ENCODE results near the gene C1GALT1C1.
A peak's percentile ranks its signal among the peaks of the same experiment; 100 is the strongest.

Gene C1GALT1C1

DNA sequence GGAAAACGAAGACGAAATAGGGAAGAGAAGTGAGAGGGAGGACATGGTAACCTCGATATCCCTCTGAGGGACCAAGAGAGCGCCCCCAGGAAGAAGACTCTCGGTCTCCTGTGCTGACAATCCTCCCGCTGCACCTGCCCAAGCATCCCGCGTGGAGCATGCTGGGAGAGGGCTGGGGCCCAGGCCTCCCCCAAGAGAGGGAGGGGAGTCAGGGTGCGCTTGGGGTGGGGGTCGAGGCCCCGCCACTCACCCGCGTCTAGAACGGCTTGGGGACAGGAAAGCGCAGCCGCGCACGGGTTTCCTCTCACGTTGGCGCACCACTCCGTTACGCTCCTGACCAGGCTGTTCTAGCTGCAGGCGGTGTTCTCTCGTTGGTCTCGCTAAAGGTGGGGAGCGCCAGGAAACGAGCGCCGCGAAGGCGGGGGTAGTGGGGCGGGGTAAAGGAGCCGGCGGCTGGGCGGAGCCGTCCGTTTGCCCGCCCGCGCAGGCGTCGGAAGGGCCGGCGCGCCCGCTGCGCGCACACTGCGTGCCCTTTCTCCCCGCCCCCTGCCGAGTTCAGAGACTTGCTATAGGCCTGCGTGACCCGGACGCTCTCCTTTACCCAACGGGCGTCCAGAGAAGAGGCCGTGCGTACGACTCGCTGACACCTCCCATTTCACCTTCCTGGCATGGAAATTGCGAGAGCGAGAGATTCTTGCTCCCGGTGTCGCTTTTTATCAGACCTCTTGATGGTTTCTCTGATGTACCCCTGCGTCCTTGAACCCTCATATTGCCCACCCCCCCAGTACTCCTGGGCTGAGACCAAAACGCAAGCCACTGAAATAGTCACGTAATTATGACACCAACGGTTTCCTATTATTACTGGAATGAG lies at the start of gene C1GALT1C1:
Gene C1GALT1C1 (minus strand): TSS at position 388 of the 871 bp plus-strand sequence. CDS start 2,888 bp downstream, outside the sequence.
- Histone ChIP-seq H3K4me1 (ENCODE audit: control insufficient read depth, low read length) (peaks cover 37% of the 10 kb centered on the region), H3F3A (ENCODE audit: control insufficient read depth, insufficient read depth) (peaks cover 4% of the 10 kb centered on the region), H3K27ac (ENCODE audit: low read depth, low read length) (peak within 1 kb of the TSS; percentile 86), H3K36me3 (ENCODE audit: control insufficient read depth, low read length) (peaks cover 6% of the 10 kb centered on the region; the same call in 1 of the 2 replicates), H3K4me3 (ENCODE audit: low read length) (peak within 1 kb of the TSS; percentile 86), H3K4me2 (ENCODE audit: low read length) (peak within 1 kb of the TSS; percentile 89), H3K9me2 (replicated peaks; ENCODE audit: control insufficient read depth, low read length) (no peaks in the 10 kb centered on the region), H3K79me2 (ENCODE audit: control insufficient read depth, low read length) (peaks cover 32% of the 10 kb centered on the region), H4K20me1 (ENCODE audit: control insufficient read depth, insufficient read depth, low read depth, low read length) (no peaks in the 10 kb centered on the region), H3K9me3 (ENCODE audit: control insufficient read depth, insufficient read depth, low read length) (no peaks in the 10 kb centered on the region), H3K27me3 (ENCODE audit: control insufficient read depth, low read length) (no peaks in the 10 kb centered on the region)
- TF ChIP-seq CTCF (IDR thresholded peaks at IDR 0.05; ENCODE audit: low read depth, low read length, poor library complexity, severe bottlenecking) (no peak), EZH2phosphoT487 (IDR thresholded peaks at IDR 0.05; ENCODE audit: borderline replicate concordance, low read length) (no peak)

DNA sequence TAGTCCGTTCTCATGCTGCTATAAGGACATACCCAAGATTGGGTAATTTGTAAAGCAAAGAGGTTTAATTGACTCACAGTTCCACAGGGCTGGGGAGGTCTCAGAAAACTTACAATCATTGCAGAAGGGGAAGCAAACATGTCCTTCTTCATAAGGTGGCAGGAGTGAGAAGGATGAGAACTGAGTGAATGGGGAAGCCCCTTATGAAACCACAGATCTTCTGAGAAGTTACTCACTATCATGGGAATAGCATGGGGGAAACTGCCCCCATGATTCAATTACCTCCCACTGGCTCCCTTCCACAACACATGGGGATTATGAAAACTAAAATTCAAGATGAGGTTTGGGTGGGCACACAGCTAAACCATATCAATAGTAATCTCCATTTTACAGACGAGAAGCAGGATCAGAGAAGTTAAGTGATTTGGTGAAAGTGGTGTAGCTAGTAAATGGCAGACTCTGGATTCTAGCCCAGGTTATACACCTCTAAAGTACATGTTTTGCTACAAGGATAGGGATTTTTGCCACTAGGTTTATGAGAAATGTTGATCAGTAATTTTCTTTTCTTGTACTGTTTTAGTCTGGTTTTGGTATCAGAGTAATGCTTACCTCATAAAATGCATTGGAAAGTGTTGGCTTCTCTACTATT lies 47.3 kb upstream of the C1GALT1C1 start:
- H3K36me3 ChIP-seq (ENCODE audit: control insufficient read depth, low read length) = no peaks in the 10 kb centered on the region

GRCh38 chrX:120672841-120673530 lies 43.1 kb upstream of the C1GALT1C1 start:
- no peak overlapping the region for H3K27ac ChIP-seq (ENCODE audit: low read depth, low read length)
- H3K79me2 ChIP-seq (ENCODE audit: control insufficient read depth, low read length) = no peaks in the 10 kb centered on the region
- peaks cover 8% of the 10 kb centered on the region for H3K4me1 ChIP-seq (ENCODE audit: control insufficient read depth, low read length)
- H3K27me3 ChIP-seq (ENCODE audit: control insufficient read depth, low read length) = no peaks in the 10 kb centered on the region
- no peaks in the 10 kb centered on the region for H4K20me1 ChIP-seq (ENCODE audit: control insufficient read depth, insufficient read depth, low read depth, low read length)
- no peak for TF ChIP-seq EZH2phosphoT487 (IDR thresholded peaks at IDR 0.05; ENCODE audit: borderline replicate concordance, low read length)
- no peak for TF ChIP-seq CTCF (IDR thresholded peaks at IDR 0.05; ENCODE audit: low read depth, low read length, poor library complexity, severe bottlenecking)
- no peaks in the 10 kb centered on the region for H3K36me3 ChIP-seq (ENCODE audit: control insufficient read depth, low read length)
- H3K9me2 ChIP-seq (replicated peaks; ENCODE audit: control insufficient read depth, low read length) = no peaks in the 10 kb centered on the region
- H3F3A ChIP-seq (ENCODE audit: control insufficient read depth, insufficient read depth) = no peaks in the 10 kb centered on the region
- H3K4me2 ChIP-seq (ENCODE audit: low read length) = no peak overlapping the region
- H3K4me3 ChIP-seq (ENCODE audit: low read length) = no peak overlapping the region
- H3K9me3 ChIP-seq (ENCODE audit: control insufficient read depth, insufficient read depth, low read length) = no peaks in the 10 kb centered on the region

More for the DNA sequence above, 47.3 kb upstream of the C1GALT1C1 start:
- Histone ChIP-seq H3K4me3 (ENCODE audit: low read length) (no peak overlapping the region), H3K79me2 (ENCODE audit: control insufficient read depth, low read length) (no peaks in the 10 kb centered on the region), H3K27ac (ENCODE audit: low read depth, low read length) (no peak overlapping the region), H3K27me3 (ENCODE audit: control insufficient read depth, low read length) (no peaks in the 10 kb centered on the region), H3K4me2 (ENCODE audit: low read length) (no peak overlapping the region), H3K9me3 (ENCODE audit: control insufficient read depth, insufficient read depth, low read length) (no peaks in the 10 kb centered on the region), H4K20me1 (ENCODE audit: control insufficient read depth, insufficient read depth, low read depth, low read length) (no peaks in the 10 kb centered on the region), H3K4me1 (ENCODE audit: control insufficient read depth, low read length) (peaks cover 4% of the 10 kb centered on the region), H3F3A (ENCODE audit: control insufficient read depth, insufficient read depth) (no peaks in the 10 kb centered on the region), H3K9me2 (replicated peaks; ENCODE audit: control insufficient read depth, low read length) (no peaks in the 10 kb centered on the region)
- TF ChIP-seq EZH2phosphoT487 (IDR thresholded peaks at IDR 0.05; ENCODE audit: borderline replicate concordance, low read length) = no peak
- TF ChIP-seq CTCF (IDR thresholded peaks at IDR 0.05; ENCODE audit: low read depth, low read length, poor library complexity, severe bottlenecking) = no peak
